SU-DHL-6 (cell line): ENCODE data around the gene SMCHD1.

Source experiments
- CTCF ChIP-seq: fragments of 200-600 bp; sonication (generic); IDR thresholded peaks from one replicate; pipeline ENCODE4 v1.5.1; 2017; ENCODE audit warnings: antibody characterized with exemption, mild to moderate bottlenecking, low read length, moderate library complexity; ENCODE audit not compliant: insufficient read depth, poor library complexity, severe bottlenecking
- EZH2phosphoT487 ChIP-seq: fragments of 200-600 bp; sonication (generic), shearing (Covaris generic); conservative IDR thresholded peaks from 2 replicates; pipeline ENCODE4 v1.6.1; 2018; ENCODE audit warnings: mild to moderate bottlenecking, antibody characterized with exemption, low read length, moderate library complexity, mixed read lengths

DNA sequence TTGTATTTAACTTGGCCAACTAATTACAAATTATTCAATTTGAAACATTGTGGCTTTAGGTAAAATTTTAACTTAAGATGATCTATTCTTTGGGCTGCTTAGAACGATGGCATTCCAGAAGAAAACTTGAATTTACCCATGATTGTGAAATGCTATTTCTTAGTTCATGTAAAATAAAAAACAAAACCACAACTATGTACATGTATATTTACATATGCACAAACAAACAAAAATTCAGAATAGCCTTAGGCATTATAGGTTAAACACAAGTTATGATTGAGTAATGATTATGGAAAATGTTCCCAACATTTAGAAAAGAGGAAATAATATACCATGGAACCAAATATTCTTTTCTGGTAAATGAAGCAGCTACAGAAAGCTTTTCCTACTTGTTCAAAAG is 3.5 kb upstream of the SMCHD1 start:
- TF ChIP-seq CTCF, result no peak
- no peak for TF ChIP-seq EZH2phosphoT487
